Gastrocnemius medialis (tissue), 4 donors: ENCODE data around the gene ZDHHC18.

ENCODE experiments used
- CTCF ChIP-seq, 5 experiments: fragments of 450-650 bp in 3 of 5; fragments of 200-600 bp in 2 of 5; sonication (generic) in 2 of 5; IDR thresholded peaks in 4 of 5; conservative IDR thresholded peaks in 1 of 5; 1 replicate in 4 of 5; 2 replicates in 1 of 5; pipeline ENCODE4 v1.5.1; 2016 to 2019; ENCODE audit warnings: antibody characterized with exemption in 5 of 5, mild to moderate bottlenecking in 3 of 5, moderate library complexity in 3 of 5
- POLR2A ChIP-seq, 2 donors: fragments of 450-650 bp; IDR thresholded peaks; one replicate each; pipeline ENCODE4 v1.6.1; 2017; ENCODE audit warnings: antibody characterized with exemption in 2 of 2, mild to moderate bottlenecking in 2 of 2, moderate library complexity in 2 of 2

DNA sequence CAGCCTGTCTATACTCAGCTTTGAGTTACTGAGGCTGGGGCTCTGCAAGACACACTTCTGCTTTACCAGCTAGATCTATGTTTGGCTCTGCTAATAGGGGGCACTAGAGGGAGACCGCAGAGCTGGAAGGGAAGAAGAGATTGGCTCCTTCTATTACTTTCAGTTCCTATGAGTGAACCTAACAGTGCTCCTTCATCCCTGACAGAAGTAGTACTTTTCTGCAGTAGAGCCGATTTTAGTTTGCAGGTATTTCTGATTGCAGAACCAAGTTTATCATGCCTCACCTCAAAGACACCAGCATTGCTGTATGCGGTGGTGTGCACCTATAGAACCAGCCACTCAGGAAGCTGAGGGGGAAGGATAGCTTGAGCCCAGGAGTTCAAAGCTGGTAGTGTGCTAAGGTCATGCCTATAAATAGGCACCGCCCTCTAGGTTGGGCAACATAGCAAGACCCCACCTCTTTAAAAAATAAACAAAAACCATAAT, 5.7 kb upstream of the ZDHHC18 start:
- TF ChIP-seq CTCF (IDR thresholded peaks at IDR 0.05 in 4 of 5, conservative IDR thresholded peaks at IDR 0.05 in 1 of 5) = no peak
- no peak for TF ChIP-seq POLR2A (IDR thresholded peaks at IDR 0.05)
